LNCAP (cell line): Measurements from ENCODE around the gene RPS26.

Experiments used
- CTCF ChIP-seq: fragments of 450-650 bp; IDR thresholded peaks from 2 replicates; pipeline ENCODE4 v1.5.1; 2017; ENCODE audit warnings: mild to moderate bottlenecking

The RPS26 gene

GRCh38 chr12:56034586-56035332, 7.0 kb upstream of the RPS26 start:
- no peak for TF ChIP-seq CTCF

DNA sequence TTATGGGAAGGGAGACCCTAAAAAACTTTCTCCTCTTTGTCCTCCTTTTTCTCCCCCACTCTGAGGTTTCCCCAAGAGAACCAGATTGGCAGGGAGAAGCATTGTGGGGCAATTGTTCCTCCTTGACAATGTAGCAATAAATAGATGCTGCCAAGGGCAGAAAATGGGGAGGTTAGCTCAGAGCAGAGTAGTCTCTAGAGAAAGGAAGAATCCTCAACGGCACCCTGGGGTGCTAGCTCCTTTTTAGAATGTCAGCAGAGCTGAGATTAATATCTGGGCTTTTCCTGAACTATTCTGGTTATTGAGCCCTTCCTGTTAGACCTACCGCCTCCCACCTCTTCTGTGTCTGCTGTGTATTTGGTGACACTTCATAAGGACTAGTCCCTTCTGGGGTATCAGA, 4.6 kb upstream of the RPS26 start:
- TF ChIP-seq CTCF: no peak

DNA sequence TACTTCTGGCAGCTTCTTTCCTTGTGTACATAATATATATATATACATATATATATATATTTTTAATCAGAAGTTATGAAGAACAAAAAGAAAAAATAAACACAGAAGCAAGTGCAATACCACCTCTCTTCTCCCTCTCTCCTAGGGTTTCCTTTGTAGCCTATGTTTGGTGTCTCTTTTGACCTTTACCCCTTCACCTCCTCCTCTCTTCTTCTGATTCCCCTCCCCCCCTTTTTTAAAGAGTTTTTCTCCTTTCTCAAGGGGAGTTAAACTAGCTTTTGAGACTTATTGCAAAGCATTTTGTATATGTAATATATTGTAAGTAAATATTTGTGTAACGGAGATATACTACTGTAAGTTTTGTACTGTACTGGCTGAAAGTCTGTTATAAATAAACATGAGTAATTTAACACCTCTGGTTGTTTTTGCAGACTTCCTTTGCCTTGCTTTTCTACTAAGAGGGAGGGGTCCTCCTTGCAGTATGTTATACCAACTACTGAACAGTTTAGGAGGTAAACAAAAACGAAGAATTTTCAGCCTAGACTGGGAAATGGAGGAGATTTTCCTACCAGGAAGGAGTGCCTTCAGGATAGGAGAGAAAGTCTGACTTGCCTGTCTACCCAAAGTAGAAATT, 3.6 kb upstream of the RPS26 start:
- no peak for TF ChIP-seq CTCF

- no peak for TF ChIP-seq CTCF
Measured at GRCh38 chr12:56040151-56040550, 1.6 kb upstream of the RPS26 start.

GRCh38 chr12:56040963-56041551, 661 bp upstream of the RPS26 start:
- no peak for TF ChIP-seq CTCF

DNA sequence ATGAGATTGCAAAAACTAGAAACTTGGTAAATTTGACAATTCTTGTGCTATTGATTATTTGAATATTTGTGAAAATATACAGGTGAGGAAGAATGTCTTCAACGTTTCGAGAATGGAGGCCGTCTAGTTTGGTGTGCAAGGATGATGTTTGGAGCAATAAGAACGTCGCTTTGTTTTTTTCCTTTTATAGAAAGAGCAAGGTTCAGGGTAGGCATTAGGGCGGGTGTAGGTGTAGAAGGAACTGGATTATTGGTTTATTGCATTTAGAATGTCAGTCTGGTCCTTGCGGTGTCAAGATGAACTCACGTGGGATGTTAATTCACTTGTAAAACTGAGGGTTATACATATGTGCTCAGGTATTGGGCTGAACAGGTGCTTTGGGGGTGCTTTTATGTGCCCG, 1.1 kb downstream of the RPS26 start:
- no peak for TF ChIP-seq CTCF

GRCh38 chr12:56046027-56046780, 4.5 kb downstream of the RPS26 start:
- TF ChIP-seq CTCF: no peak
